Heart left ventricle (tissue), 16 donors: ENCODE results near the gene LARP4B. TPM values are rescaled to one million over a fixed set of nuclear protein-coding genes. Genes with fewer than 3 reads are reported as not detected.

Experiments
- ATAC-seq, 4 donors: fragments of 200-7000 bp; cut with Tn5 transposase; one replicate each; pipeline ENCODE4 v1.9.1; 2020 to 2022; ENCODE audit warnings: moderate library complexity in 4 of 4, mild to moderate bottlenecking in 3 of 4, moderate number of reproducible peaks in 1 of 4
- DNase-seq, 5 donors: peaks; one replicate each; pipeline ENCODE4 v3.0.0-alpha.2; 2020
- H3K27ac ChIP-seq, 12 donors: fragments of 200-600 bp; sonication (generic) in 4 of 12; one replicate each; pipeline versions ENCODE4 v1.5.0 to v1.8.0; 2016 to 2022; ENCODE audit warnings: mild to moderate bottlenecking in 2 of 12
- H3K27me3 ChIP-seq, 9 donors: fragments of 200-600 bp; sonication (generic) in 2 of 9; one replicate each; pipeline versions ENCODE4 v1.5.1 to v1.8.0; 2016 to 2022; ENCODE audit warnings: mild to moderate bottlenecking in 3 of 9
- H3K36me3 ChIP-seq, 9 donors: fragments of 200-600 bp; sonication (generic) in 2 of 9; one replicate each; pipeline versions ENCODE4 v1.5.0 to v1.8.0; 2018 to 2022; ENCODE audit warnings: mild to moderate bottlenecking in 2 of 9
- H3K4me1 ChIP-seq, 12 donors: fragments of 200-600 bp; sonication (generic) in 4 of 12; one replicate each; pipeline versions ENCODE4 v1.5.0 to v1.8.0; 2016 to 2022; ENCODE audit warnings: mild to moderate bottlenecking in 3 of 12
- H3K4me3 ChIP-seq, 12 donors: fragments of 200-600 bp; sonication (generic) in 4 of 12; one replicate each; pipeline versions ENCODE4 v1.5.0 to v1.8.0; 2017 to 2022; ENCODE audit warnings: mild to moderate bottlenecking in 9 of 12, moderate library complexity in 4 of 12
- H3K9me3 ChIP-seq, 12 donors: fragments of 200-600 bp; sonication (generic) in 4 of 12; one replicate each; pipeline versions ENCODE4 v1.5.0 to v1.8.0; 2016 to 2022; ENCODE audit warnings: mild to moderate bottlenecking in 1 of 12
- CTCF ChIP-seq, 12 donors: fragments of 200-600 bp; sonication (generic) in 4 of 12; IDR thresholded peaks; one replicate each; pipeline versions ENCODE4 v1.5.0 to v1.8.0; 2018 to 2022; ENCODE audit warnings: antibody characterized with exemption in 12 of 12, mild to moderate bottlenecking in 5 of 12
- POLR2A ChIP-seq, 2 donors: fragments of 450-650 bp; IDR thresholded peaks; one replicate each; pipeline ENCODE4 v1.6.1; 2017; ENCODE audit warnings: antibody characterized with exemption in 2 of 2, mild to moderate bottlenecking in 2 of 2, moderate library complexity in 2 of 2
- WGBS, 4 donors: extraction: QIAGEN DNeasy Blood & Tissue Kit in 2 of 4; methylation state at CpG; one replicate each; pipeline versions ENCODE4 v1.1.5 to v1.1.7; 2013 to 2018; 5-methylcytosine and 5-hydroxymethylcytosine counted together
- intact Hi-C, 10 donors: fragments of 100-400 bp; cut with DNase I; formaldehyde crosslinking; loops; one replicate each; pipeline versions ENCODE4 v1.11.1 to v1.14.2; 2022
- polyA plus RNA-seq, 2 donors: library from polyadenylated mRNA; stranded (reverse); fragments of 200-250 nt; gene quantifications; one replicate each; pipeline ENCODE4 v1.2.3, GENCODE V29; 2013
- total RNA-seq, 9 donors: library from RNA; depleted of rRNA in 2 of 9; stranded (reverse); fragments of >200 nt in 2 of 9; fragmentation: NEBNext Ultra II Directional in 3 of 9; extraction: Animal tissue kit (Norgen Biotek cat#: 25700) in 3 of 9; gene quantifications; one replicate each; pipeline versions ENCODE4 v1.1.0 to v1.2.4, GENCODE V29; 2016 to 2023
- donor health status: ischemic (EF 13 %, LVEDD 7.1; RV severe dilation, severe dysfunction).
- donor health status: healthy with polysubstance abuse.
- donor health status: DM: no; HTN: yes; CAD: no.
- donor health status: DM: no; HTN: no; CAD: no.
- donor health status: ischemic (EF 25% LVEDD 6.9; RV normal size, moderate dysfunction).
- donor health status: ischemic (EF 25% LVEDD 5.7; RV mildly dilated, moderate dysfunction).
- donor health status: healthy.
- donor health status: DM: yes; HTN: yes; CAD: no.
- donor health status: ischemic (EF 35%, LVEDD 5.7; RV mildly dilated, moderate dysfunction).
- donor health status: nonischemic (EF 11% LVEDD 7.7; RV severe dilation, severe dysfunction).
- donor health status: DM: yes; HTN: yes; CAD: no.
- donor health status: PGD.
- donor health status: ischemic (EF 29% LVEDD 5.4; RV normal size, mild dysfunction).
- donor health status: nonischemic (EF 23%, LVEDD 6.1; RV moderate dilation, normal function).

LARP4B gene
- total and polyA plus RNA-seq, 11 donors, result 20.1 to 81.1 (median 63.0) TPM

- peaks cover 0 to 100% (median 90%) of the 10 kb centered on the region in 9 donors for H3K36me3 ChIP-seq
- TF ChIP-seq CTCF (IDR thresholded peaks at IDR 0.05) (no peak), POLR2A (IDR thresholded peaks at IDR 0.05) (no peak)
- DNase-seq (no peak), ATAC-seq (no peak)
- H3K4me1 ChIP-seq, result peaks cover 0 to 14% (median under 1%) of the 10 kb centered on the region in 12 donors
- no peaks in the 10 kb centered on the region for H3K9me3 ChIP-seq
- no peak overlapping the region for H3K4me3 ChIP-seq
- H3K27ac ChIP-seq, result no peak overlapping the region
- no peaks in the 10 kb centered on the region for H3K27me3 ChIP-seq
- intact Hi-C loops, result loop anchor here in 2 of 10 donors (10.0 kb wide), 2 partner anchors 53 to 113 kb away; no protein-coding TSS in a partner anchor
- 77 to 90% (median 86%) methylated on average over 9 of the region's 9 CpGs for WGBS, 4 donors
Measured at GRCh38 chr10:811379-812175, 119.9 kb downstream of the LARP4B start.

- peaks cover 0 to 96% (median 82%) of the 10 kb centered on the region in 9 donors for H3K36me3 ChIP-seq
- no peaks in the 10 kb centered on the region for H3K9me3 ChIP-seq
- TF ChIP-seq CTCF (IDR thresholded peaks at IDR 0.05), result peak in 9 of 12 donors; percentile 8 to 51 (median 41)
- TF ChIP-seq POLR2A (IDR thresholded peaks at IDR 0.05), result no peak
- no peaks in the 10 kb centered on the region for H3K27me3 ChIP-seq
- peak overlapping the region in 9 of 12 donors; percentile 2 to 66 (median 32) for H3K27ac ChIP-seq
- intact Hi-C loops, result loop anchor here in 3 of 10 donors (1.0 to 10.0 kb wide), 3 partner anchors 54 to 299 kb away; no protein-coding TSS in a partner anchor
- WGBS, 4 donors, result 62 to 75% (median 68%) methylated on average over 16 of the region's 16 CpGs
- DNase-seq (no peak), ATAC-seq (peak; percentile 28 to 76 (median 58))
- peaks cover 0 to 14% (median under 1%) of the 10 kb centered on the region in 12 donors for H3K4me1 ChIP-seq
- no peak overlapping the region for H3K4me3 ChIP-seq
Measured at GRCh38 chr10:810351-810846, 121.1 kb downstream of the LARP4B start.

GRCh38 chr10:809671-810350 lies 121.7 kb downstream of the LARP4B start:
- H3K27ac ChIP-seq, result peak overlapping the region in 9 of 12 donors; percentile 2 to 66 (median 47)
- no peak overlapping the region for H3K4me3 ChIP-seq
- TF ChIP-seq POLR2A (IDR thresholded peaks at IDR 0.05) (no peak), CTCF (IDR thresholded peaks at IDR 0.05) (no peak)
- peaks cover 0 to 90% (median 77%) of the 10 kb centered on the region in 9 donors for H3K36me3 ChIP-seq
- peaks cover 0 to 14% (median 2%) of the 10 kb centered on the region in 12 donors for H3K4me1 ChIP-seq
- ATAC-seq (peak; percentile 88 to 94 (median 92)), DNase-seq (peak in 4 of 5 donors; percentile 63 to 85 (median 80))
- no peaks in the 10 kb centered on the region for H3K9me3 ChIP-seq
- no peaks in the 10 kb centered on the region for H3K27me3 ChIP-seq
- intact Hi-C loops, result loop anchor here in 3 of 10 donors (1.0 to 10.0 kb wide), 3 partner anchors 55 to 299 kb away; no protein-coding TSS in a partner anchor
- WGBS, 4 donors, result 53 to 70% (median 57%) methylated on average over 29 of the region's 29 CpGs
